TTC549 (cell line): ENCODE measurements around the gene COL6A1.
"Not testable (repeated sequence)": the region's sequence is repeated elsewhere in the genome, so short reads cannot be mapped to it uniquely, and the experiment has no call there.

ENCODE experiments used
- FAIRE-seq: peaks from 2 replicates; lab custom pipeline; 2012; peaks lifted over from hg19 to GRCh38; lab: Jason Lieb, UNC

The COL6A1 gene

GRCh38 chr21:45965084-45965809 lies 16.3 kb upstream of the COL6A1 start:
- no peak for FAIRE-seq

GRCh38 chr21:45966791-45967394 lies 14.7 kb upstream of the COL6A1 start:
- no peak for FAIRE-seq

- FAIRE-seq = no peak
Measured at GRCh38 chr21:45969921-45970673, 11.5 kb upstream of the COL6A1 start.

- FAIRE-seq = no peak
Measured at GRCh38 chr21:45970674-45971615, 10.6 kb upstream of the COL6A1 start.

- FAIRE-seq = no peak
Measured at GRCh38 chr21:45971616-45972352, 9.8 kb upstream of the COL6A1 start.

- FAIRE-seq = no peak
Measured at GRCh38 chr21:45972353-45972715, 9.2 kb upstream of the COL6A1 start.

GRCh38 chr21:45972716-45973474 lies 8.7 kb upstream of the COL6A1 start:
- FAIRE-seq = no peak

GRCh38 chr21:45973475-45974072 lies 8.0 kb upstream of the COL6A1 start:
- no peak for FAIRE-seq

- no peak for FAIRE-seq
Measured at GRCh38 chr21:45974073-45975019, 7.2 kb upstream of the COL6A1 start.

GRCh38 chr21:45975020-45975666 lies 6.4 kb upstream of the COL6A1 start:
- no peak for FAIRE-seq

- not testable (repeated sequence) for FAIRE-seq
Measured at GRCh38 chr21:45975667-45976409, 5.7 kb upstream of the COL6A1 start.

GRCh38 chr21:45976701-45977311 lies 4.8 kb upstream of the COL6A1 start:
- FAIRE-seq = no peak

- FAIRE-seq = no peak
Measured at GRCh38 chr21:45977396-45977795, 4.2 kb upstream of the COL6A1 start.

GRCh38 chr21:45979141-45979631 lies 2.4 kb upstream of the COL6A1 start:
- FAIRE-seq = no peak

GRCh38 chr21:45979651-45980050 lies 1.9 kb upstream of the COL6A1 start:
- no peak for FAIRE-seq

- no peak for FAIRE-seq
Measured at GRCh38 chr21:45980271-45980670, 1.3 kb upstream of the COL6A1 start.

- no peak for FAIRE-seq
Measured at GRCh38 chr21:45980697-45981096, 873 bp upstream of the COL6A1 start.
